Measurements from ENCODE around the gene MUSK.

MUSK gene

DNA sequence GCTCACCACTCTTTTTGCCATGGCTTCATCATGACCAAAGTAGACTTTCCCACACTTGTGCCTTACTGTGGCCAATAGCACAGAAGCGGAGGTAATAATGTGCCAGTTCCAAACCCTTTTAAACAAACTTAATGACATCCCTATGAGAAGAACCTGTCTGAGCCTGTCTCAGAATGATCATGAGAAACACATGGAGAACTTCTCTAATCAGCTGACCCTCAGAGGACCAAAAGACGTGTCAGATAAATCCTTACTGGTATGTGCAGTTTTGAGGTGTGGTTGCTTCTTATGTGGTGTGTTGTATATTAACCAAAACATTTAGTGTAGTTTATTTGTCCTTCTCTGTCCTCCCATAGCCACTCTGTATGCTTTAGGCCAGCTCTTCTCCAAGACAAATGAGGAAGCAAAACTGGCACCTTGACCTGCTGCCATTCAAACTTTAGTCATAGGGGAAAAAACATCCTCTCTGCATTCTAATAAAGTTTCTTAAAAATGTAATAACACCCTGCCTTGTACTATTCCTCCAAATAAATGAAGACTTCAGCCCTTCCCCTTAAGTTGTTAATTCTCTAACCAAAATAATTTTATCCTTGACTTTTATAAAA lies 168.9 kb downstream of the MUSK start:
- TF ChIP-seq, protein P1, sequence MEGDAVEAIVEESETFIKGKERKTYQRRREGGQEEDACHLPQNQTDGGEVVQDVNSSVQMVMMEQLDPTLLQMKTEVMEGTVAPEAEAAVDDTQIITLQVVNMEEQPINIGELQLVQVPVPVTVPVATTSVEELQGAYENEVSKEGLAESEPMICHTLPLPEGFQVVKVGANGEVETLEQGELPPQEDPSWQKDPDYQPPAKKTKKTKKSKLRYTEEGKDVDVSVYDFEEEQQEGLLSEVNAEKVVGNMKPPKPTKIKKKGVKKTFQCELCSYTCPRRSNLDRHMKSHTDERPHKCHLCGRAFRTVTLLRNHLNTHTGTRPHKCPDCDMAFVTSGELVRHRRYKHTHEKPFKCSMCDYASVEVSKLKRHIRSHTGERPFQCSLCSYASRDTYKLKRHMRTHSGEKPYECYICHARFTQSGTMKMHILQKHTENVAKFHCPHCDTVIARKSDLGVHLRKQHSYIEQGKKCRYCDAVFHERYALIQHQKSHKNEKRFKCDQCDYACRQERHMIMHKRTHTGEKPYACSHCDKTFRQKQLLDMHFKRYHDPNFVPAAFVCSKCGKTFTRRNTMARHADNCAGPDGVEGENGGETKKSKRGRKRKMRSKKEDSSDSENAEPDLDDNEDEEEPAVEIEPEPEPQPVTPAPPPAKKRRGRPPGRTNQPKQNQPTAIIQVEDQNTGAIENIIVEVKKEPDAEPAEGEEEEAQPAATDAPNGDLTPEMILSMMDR (conservative IDR thresholded peaks at IDR 0.05) = no peak
- TF ChIP-seq ZFX (IDR thresholded peaks at IDR 0.05) = no peak

DNA sequence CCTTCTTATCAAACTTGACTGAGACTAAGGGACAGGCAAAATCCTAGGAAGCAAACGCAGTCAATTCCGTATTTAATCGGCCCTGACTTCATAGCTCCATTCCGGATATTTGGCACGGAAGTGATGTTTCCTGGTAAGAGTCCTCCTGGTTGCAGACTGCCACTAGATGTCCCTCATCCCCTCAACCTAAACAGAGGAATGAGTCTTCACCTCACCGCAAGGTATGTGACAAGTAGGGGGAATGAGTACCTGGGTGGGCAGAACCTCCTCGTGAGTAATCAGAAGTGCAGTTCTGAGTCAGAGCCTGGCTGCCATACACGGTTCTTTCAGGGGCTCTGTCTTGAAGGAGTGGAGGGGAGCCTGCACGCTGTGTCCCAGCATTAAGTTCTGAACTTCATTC lies 173.6 kb downstream of the MUSK start:
- H3K27ac ChIP-seq = no peak overlapping the region
- no peak for TF ChIP-seq ZFX (IDR thresholded peaks at IDR 0.05)
- TF ChIP-seq, protein P1 (conservative IDR thresholded peaks at IDR 0.05) = peak; percentile 48

More for the DNA sequence above, 168.9 kb downstream of the MUSK start:
- H3K27ac ChIP-seq = no peak overlapping the region

GRCh38 chr9:110842986-110843385 lies 174.4 kb downstream of the MUSK start:
- no peak overlapping the region for H3K27ac ChIP-seq
- TF ChIP-seq, protein P1 (conservative IDR thresholded peaks at IDR 0.05) = no peak
- TF ChIP-seq ZFX (IDR thresholded peaks at IDR 0.05) = no peak

- H3K27ac ChIP-seq = no peak overlapping the region
- TF ChIP-seq ZFX (IDR thresholded peaks at IDR 0.05) = no peak
- TF ChIP-seq, protein P1 (conservative IDR thresholded peaks at IDR 0.05) = no peak
Measured at GRCh38 chr9:110844121-110844520, 175.5 kb downstream of the MUSK start.

DNA sequence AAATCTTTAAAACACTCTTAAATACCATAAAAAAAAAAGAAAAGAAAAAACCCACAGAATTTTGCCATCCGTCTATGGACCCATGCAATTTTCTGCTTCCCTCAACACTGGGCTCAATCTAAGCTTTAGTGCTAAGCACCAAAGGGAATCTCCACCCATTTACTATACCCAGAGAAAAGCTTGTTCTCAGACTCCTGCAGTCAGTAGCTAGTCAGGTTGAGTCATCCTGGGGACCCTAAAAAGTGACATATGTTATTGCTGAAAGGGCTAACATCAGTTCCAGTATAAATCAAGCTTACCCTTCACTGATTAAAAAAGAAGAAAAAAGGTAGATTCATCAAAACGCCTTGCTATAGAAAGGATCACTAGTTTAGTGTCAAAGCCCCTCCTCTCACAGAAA lies 177.6 kb downstream of the MUSK start:
- H3K27ac ChIP-seq = no peak overlapping the region
- TF ChIP-seq, protein P1 (conservative IDR thresholded peaks at IDR 0.05) = no peak
- no peak for TF ChIP-seq ZFX (IDR thresholded peaks at IDR 0.05)

DNA sequence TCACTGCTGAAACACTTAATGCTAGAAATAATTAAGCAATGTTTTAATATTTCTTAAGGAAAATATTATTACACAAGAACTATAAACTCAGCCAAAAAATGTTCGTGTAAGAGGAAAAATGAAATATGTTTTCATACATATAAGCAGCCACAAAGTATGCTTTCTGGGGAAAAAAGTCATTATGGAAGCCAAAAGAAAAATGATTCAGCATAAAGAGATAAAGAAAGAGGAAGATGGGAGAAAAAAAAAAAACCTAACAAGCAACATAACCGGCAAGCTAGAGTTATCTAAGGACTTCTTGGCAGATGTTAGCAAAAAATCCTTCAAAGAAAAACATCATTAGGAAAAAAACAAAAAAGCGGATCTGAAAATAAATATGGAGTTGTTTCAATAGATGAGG lies 179.1 kb downstream of the MUSK start:
- H3K27ac ChIP-seq = no peak overlapping the region

DNA sequence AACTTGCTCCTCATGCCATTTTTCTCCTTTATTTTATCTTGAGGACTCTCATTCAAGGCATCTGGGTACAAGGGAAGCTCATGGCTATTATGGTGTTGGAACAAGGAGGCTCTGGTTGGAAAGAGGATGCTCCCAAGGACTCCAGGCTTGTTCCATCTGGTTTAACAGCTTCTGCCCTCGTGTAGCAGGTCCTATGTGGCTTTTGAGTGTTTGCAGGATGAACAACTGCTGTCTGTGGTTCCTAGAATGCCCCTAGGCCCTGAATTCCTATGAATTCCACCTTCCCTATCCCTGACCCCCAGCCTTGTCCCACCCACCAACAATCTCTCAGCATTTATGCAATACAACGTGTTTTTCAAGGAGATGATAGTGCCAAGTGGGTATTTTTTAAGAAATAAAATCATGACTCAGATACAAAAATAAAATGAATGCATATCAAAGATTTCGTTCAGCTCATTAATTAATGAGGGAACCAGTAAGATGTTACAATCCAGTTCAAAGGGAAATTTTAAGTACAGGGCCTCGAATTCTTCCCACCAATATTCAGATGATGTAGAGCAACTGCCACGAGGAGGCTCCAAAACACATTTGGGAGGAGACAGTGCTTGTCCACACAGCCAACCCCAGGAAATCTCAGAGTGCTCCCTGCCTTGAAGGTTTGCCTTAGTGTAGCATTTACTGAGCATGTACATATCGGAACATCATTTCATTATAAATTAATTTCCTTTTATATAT lies 182.0 kb downstream of the MUSK start:
- no peak overlapping the region for H3K27ac ChIP-seq
- TF ChIP-seq ZFX (IDR thresholded peaks at IDR 0.05) = no peak
- TF ChIP-seq, protein P1 (conservative IDR thresholded peaks at IDR 0.05) = peak; percentile 51

More for the DNA sequence above, 179.1 kb downstream of the MUSK start:
- TF ChIP-seq ZFX (IDR thresholded peaks at IDR 0.05) = no peak
- TF ChIP-seq, protein P1 (conservative IDR thresholded peaks at IDR 0.05) = no peak

Measured in C4-2B (cell line).